IPS-15b (cell line): ENCODE measurements around the gene GRIN2A.

Source experiments
- H3K27me3 ChIP-seq: one replicate; pipeline ENCODE4 v1.6.1; 2013; ENCODE audit warnings: low read length; ENCODE audit not compliant: control insufficient read depth, insufficient read depth
- H3K36me3 ChIP-seq: one replicate; pipeline ENCODE4 v1.6.1; 2013; ENCODE audit warnings: low read length; ENCODE audit not compliant: control insufficient read depth, insufficient read depth
- H3K4me1 ChIP-seq: one replicate; pipeline ENCODE4 v1.6.1; 2013; ENCODE audit warnings: mild to moderate bottlenecking, low read length; ENCODE audit not compliant: control insufficient read depth, insufficient read depth
- H3K4me3 ChIP-seq: one replicate; pipeline ENCODE4 v1.5.1; 2013; ENCODE audit warnings: low read depth, low read length
- H3K9ac ChIP-seq: one replicate; pipeline ENCODE4 v1.6.1; 2013; ENCODE audit warnings: low read depth, mild to moderate bottlenecking, low read length
- H3K9me3 ChIP-seq: one replicate; pipeline ENCODE4 v1.6.1; 2013; ENCODE audit warnings: mild to moderate bottlenecking, low read length; ENCODE audit not compliant: control insufficient read depth, insufficient read depth

GRIN2A gene

DNA sequence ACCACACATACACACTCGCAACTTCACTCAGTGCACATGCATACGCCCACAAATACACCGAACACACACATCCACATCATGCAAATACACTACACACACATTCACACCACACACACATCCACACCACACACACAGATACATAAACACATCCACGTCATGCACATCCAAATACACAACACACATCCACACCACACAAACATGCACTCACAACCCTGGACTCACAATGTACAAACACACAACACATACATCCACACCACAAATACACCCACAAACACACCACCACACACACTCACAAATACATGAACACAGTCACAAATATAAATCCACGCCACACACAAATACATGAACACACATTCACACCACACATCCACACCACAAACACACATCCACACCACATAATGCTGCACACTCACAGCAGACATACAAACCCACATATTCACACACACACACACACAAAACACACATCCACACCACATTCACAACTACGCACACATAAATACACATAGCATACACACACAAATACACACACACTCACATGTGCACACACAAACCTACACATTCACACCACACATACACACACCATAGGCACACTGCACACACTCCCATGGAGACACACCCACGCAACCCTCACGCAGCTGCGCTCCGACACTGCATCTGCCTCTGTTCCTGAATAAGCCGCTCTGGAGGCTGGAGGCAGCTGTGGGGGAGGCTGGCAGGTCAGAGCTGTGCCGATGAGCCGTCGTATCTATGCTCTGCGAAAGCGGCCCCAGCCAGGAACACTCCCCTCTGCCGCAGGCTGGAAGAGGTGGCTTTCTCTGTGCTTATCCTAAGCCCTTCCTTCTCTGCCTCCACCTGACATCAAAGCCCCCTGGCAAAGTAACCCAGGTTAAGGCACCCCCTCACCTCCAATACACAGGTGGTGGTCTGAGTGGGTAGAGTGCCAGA is 141.8 kb downstream of the GRIN2A start:
- Histone ChIP-seq H3K36me3 (no peaks in the 10 kb centered on the region), H3K9me3 (no peaks in the 10 kb centered on the region), H3K27me3 (peaks cover 5% of the 10 kb centered on the region), H3K4me3 (no peak overlapping the region), H3K4me1 (peaks cover 6% of the 10 kb centered on the region), H3K9ac (no peak overlapping the region)

DNA sequence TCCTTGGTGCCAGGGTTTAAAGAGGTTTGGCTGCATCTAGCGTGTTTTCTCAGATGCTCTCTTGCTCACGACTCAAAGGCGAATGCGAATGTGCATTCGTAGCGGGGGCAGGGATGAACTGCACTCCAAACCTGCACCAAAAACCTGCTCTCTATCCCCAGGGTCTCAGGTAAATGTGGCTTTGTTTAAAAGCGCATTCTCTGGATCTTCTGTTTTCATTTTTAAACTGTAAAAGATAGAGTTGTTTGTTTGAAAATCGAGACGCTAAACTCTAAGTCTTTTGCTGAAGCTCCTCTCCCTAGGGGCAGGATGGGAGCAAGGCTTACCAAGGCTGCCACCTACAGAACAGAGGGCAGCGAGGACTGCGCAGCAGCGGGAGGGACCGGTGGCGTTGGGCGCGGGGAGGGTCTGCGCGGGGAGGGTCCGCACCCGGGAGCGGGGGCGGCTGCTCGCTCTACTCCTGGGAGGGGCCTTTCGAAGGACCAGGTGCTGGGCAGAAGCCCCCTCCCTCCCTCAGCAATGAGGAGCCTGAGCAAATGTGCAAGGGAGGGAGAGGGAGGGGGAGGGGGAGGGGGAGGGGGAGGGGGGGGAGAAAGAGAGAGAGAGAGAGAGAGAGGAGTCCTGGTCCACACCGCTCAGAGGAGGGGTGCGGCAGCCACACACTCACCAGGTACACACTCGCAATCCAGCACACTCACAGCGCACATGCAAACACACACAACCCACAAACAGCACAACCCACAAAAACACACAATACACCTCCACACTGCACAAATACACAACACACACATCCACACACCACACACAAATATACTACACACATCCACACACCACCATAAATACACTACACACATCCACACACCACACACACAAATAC is 142.8 kb downstream of the GRIN2A start:
- H3K4me3 ChIP-seq, result peak overlapping the region; percentile 74
- peaks cover 5% of the 10 kb centered on the region for H3K27me3 ChIP-seq

DNA sequence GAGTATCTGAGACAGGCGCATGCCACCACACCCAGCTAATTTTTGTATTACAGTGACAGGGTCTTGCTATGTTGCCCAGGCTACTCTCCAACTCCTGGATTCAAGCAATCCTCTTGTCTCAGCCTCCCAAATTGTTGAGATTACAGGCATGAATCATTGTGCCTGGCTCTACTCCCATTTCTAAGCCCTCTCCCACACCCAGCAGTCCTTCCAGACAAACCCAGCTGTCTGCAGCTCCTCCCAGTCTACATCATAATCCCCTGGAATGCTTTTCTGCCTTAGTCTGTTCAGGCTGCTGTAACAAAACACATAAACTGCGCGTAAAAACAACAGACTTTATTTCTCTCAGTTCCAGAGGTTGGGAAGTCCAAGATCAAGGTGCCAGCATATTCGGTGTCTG is 144.5 kb downstream of the GRIN2A start:
- H3K27me3 ChIP-seq, result peaks cover 5% of the 10 kb centered on the region
- peak overlapping the region; percentile 74 for H3K4me3 ChIP-seq
- no peak overlapping the region for H3K9ac ChIP-seq
- H3K9me3 ChIP-seq, result no peaks in the 10 kb centered on the region
- peaks cover 6% of the 10 kb centered on the region for H3K4me1 ChIP-seq
- H3K36me3 ChIP-seq, result no peaks in the 10 kb centered on the region

More for the DNA sequence above, 142.8 kb downstream of the GRIN2A start:
- Histone ChIP-seq H3K4me1 (peaks cover 6% of the 10 kb centered on the region), H3K9me3 (no peaks in the 10 kb centered on the region), H3K9ac (peak overlapping the region; percentile 51), H3K36me3 (no peaks in the 10 kb centered on the region)

DNA sequence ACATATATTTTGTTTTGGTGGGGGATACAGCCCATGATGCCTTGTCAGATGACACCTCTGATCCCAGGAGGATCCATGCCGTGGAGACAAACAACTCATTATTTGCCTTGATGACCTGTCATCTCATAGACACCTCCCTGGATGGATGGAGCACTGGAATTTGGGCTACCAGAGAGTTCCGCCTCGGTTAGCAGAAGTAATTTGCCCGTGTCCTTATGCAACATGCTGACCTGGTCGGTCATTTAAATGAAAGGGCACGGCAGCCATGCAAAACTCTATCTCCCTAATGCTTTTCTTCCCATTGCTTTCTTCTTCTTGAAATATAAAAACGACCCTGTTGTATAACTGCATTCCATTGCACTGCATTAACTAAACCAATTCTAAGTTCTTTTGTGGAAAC is 145.3 kb downstream of the GRIN2A start:
- H3K4me3 ChIP-seq, result no peak overlapping the region
- H3K27me3 ChIP-seq, result peaks cover 5% of the 10 kb centered on the region
- no peaks in the 10 kb centered on the region for H3K9me3 ChIP-seq
- no peak overlapping the region for H3K9ac ChIP-seq
- no peaks in the 10 kb centered on the region for H3K36me3 ChIP-seq
- peaks cover 6% of the 10 kb centered on the region for H3K4me1 ChIP-seq

DNA sequence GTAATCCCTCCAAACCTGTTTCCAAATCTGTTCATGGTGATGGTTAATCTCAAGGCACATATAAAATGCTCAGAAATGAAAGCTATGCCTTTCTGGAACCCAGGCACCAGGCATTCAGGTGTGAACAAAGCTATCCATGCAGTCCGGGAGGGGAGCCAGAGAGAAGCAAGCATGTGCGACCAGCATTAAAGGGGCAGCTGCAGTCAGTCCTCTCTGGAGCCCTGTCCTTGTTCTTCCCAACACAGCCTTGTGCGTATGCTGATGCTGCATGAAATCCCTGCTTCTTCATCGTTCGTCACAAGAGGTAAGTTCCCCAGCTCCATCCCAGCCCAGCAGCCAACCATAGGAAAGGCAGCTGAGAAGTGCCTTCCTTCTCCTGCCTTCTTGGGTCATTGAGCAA is 148.7 kb downstream of the GRIN2A start:
- Histone ChIP-seq H3K9me3 (no peaks in the 10 kb centered on the region), H3K27me3 (peaks cover 5% of the 10 kb centered on the region)

DNA sequence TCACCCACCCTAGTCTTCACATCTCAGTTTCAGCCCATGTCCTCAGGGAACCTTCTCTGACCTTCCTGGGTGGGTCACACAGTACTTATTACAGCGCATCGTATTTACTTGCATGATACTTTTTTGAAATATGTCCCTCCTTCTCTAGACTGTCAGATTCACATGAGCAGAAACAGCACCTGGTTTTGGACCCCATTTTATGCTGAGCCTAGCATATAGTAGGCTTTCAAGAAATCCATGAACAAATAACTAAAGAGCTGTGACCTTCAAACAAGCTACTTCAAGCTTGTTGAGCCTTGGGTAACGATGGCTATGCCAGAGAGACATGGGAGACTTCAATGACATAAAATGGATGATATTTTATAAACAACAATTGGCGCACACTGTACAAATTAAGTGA is 150.3 kb downstream of the GRIN2A start:
- Histone ChIP-seq H3K9ac (no peak overlapping the region), H3K4me3 (no peak overlapping the region), H3K36me3 (no peaks in the 10 kb centered on the region), H3K4me1 (no peaks in the 10 kb centered on the region), H3K9me3 (no peaks in the 10 kb centered on the region), H3K27me3 (no peaks in the 10 kb centered on the region)

More for the DNA sequence above, 148.7 kb downstream of the GRIN2A start:
- peaks cover 6% of the 10 kb centered on the region for H3K4me1 ChIP-seq
- H3K36me3 ChIP-seq, result no peaks in the 10 kb centered on the region
- H3K9ac ChIP-seq, result no peak overlapping the region
- H3K4me3 ChIP-seq, result no peak overlapping the region

DNA sequence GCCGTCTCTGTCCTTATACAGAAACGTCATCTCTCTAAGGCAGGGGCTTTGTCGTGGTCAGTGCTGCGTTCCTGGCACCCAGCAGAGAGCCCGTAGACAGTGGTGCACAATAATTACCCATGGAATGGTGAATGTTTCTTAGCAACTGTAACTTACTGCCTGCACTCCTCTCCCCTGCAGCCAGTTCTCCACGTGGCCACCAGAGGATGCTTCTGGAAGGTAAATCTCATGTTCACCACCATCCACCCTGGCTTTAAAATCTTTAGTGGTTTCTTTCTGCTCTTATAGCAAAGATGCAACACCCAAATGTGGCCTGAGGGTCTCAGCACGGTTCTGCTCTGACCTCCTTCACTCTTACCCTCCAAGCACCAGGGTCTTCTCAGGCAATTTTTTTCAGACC is 150.8 kb downstream of the GRIN2A start:
- Histone ChIP-seq H3K36me3 (no peaks in the 10 kb centered on the region), H3K9ac (no peak overlapping the region), H3K27me3 (no peaks in the 10 kb centered on the region), H3K4me3 (no peak overlapping the region), H3K9me3 (no peaks in the 10 kb centered on the region), H3K4me1 (no peaks in the 10 kb centered on the region)

DNA sequence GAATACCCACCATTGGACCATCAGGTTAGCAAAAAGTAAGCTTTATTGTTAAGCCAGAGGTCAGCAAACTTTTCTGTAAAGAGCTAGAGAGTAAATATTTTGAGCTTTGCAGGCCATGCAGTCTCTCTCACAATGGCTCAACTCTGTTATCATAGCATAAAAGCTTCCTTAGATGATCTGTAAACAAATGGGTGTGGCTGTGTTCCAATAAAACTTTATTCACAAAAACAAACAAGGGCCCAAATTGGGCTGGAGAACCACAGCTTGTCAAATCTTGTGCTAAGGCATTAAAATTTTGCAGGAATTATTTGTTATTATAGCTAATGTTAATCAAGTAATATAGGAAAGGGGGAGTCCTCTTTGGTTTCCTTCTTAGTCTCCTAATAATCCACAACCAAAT is 153.6 kb downstream of the GRIN2A start:
- Histone ChIP-seq H3K9ac (no peak overlapping the region), H3K9me3 (no peaks in the 10 kb centered on the region), H3K27me3 (no peaks in the 10 kb centered on the region), H3K36me3 (no peaks in the 10 kb centered on the region), H3K4me1 (no peaks in the 10 kb centered on the region), H3K4me3 (no peak overlapping the region)

DNA sequence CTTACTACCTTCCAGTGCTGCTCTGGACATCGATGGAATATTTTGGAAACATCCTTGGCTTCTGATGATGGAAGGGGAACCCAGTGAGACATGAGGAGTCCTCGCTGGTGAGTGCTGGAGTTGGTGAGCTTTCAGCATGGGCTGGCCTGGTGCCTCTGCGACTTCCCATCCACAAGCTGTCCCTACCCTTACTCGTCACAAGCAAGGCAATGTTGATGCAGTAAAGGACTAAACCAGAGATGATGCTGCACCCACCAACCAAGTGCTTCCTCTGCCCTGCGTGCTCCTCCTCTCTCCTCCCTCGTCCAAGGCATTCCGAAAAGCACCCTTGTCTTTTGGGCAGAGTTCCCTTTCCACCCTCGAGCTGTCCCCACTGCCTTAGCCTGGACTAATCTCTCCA is 154.7 kb downstream of the GRIN2A start:
- no peaks in the 10 kb centered on the region for H3K9me3 ChIP-seq
- no peak overlapping the region for H3K9ac ChIP-seq
- no peaks in the 10 kb centered on the region for H3K36me3 ChIP-seq
- no peak overlapping the region for H3K4me3 ChIP-seq
- no peaks in the 10 kb centered on the region for H3K4me1 ChIP-seq
- H3K27me3 ChIP-seq, result no peaks in the 10 kb centered on the region

DNA sequence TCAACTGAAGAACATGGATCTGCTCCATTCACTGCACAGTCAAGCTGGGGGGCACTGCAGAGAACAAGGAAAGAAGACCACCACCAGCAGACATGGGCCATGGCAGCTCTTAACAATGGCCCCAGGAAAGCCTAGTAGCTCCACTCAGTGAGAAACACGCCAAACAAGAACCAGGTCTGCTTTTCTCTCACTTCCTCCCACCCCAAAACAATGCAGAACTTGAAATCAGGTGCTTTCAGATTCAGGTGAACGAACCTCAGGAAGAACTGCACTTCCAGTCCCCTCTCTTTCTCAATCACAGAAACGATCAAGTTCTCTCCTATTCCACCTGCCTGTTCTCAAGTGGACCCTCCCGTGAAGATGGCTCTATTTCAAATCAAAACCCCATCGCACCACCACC is 155.6 kb downstream of the GRIN2A start:
- Histone ChIP-seq H3K4me1 (no peaks in the 10 kb centered on the region), H3K9me3 (no peaks in the 10 kb centered on the region), H3K9ac (no peak overlapping the region), H3K27me3 (no peaks in the 10 kb centered on the region), H3K36me3 (no peaks in the 10 kb centered on the region), H3K4me3 (no peak overlapping the region)

DNA sequence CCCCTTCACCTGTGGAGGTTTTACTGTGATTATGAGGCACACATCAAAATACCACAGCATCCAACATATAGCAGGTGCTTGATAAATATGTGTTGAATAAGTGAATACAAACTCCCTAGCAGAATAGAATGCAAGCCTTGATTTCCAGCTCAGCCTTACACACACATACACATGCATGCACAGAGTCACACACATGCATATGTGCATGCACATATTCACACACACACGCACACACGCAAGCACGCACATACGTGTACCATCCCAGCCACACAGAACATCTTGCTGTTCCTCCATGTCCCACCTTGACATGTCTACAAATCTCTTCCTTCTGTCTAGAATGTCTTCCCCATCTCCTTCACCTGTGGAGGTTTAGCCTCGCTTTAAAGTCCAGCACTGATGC is 160.1 kb downstream of the GRIN2A start:
- Histone ChIP-seq H3K27me3 (no peaks in the 10 kb centered on the region), H3K36me3 (no peaks in the 10 kb centered on the region), H3K4me3 (no peak overlapping the region), H3K4me1 (peaks cover 2% of the 10 kb centered on the region), H3K9ac (no peak overlapping the region), H3K9me3 (no peaks in the 10 kb centered on the region)
